Measurements from ENCODE around the gene CERS1.
"Not testable (repeated sequence)": the region's sequence is repeated elsewhere in the genome, so short reads cannot be mapped to it uniquely, and the experiment has no call there.

The CERS1 gene

DNA sequence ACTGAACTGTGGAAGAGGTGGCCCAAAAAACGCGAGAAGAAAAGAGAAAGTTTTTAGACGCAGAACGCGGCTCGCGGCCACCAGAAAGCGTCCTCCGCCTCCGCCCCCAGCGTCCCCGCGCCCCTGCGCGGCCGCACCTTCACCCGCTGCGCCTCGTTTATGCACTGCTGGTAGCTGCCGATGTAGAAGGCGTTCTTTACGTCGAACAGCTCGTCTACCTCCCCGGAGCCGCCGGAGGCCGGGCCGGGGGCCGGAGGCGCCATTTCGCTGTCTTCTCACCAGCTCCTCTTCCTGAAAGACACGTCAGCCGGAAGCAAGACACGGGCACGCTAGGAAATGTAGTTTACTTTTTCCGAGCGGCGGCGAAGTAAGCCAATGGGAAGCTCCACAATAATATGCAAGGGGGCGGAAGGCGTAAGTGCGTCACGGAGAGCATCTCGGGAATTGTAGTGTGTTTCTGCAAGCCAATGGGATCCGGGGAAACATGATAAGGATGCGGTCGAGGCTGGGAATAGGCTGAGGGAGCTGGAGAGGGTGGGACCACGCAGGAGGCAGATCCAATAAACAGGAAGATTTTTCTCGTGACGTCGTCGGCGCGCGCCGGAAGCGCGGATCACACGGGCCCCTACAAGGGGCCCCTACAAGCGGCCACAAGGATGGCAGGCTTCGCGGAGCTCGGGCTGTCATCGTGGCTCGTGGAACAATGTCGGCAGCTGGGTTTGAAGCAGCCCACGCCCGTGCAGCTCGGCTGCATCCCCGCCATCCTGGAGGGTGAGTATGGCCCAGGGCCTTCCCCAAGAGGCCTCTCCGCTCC lies 23.3 kb upstream of the CERS1 start, which contains the start of the genes COPE and DDX49:
TSS of gene COPE (minus strand) at position 302 of the 814 bp plus-strand sequence. CDS start at position 263, 39 bp downstream.
TSS of gene DDX49 (plus strand) at position 630 of the 814 bp plus-strand sequence. CDS start at position 657, 27 bp downstream.
- peak; percentile 99 for DNase-seq (ENCODE audit: low spot score)
- TF ChIP-seq, protein P1, sequence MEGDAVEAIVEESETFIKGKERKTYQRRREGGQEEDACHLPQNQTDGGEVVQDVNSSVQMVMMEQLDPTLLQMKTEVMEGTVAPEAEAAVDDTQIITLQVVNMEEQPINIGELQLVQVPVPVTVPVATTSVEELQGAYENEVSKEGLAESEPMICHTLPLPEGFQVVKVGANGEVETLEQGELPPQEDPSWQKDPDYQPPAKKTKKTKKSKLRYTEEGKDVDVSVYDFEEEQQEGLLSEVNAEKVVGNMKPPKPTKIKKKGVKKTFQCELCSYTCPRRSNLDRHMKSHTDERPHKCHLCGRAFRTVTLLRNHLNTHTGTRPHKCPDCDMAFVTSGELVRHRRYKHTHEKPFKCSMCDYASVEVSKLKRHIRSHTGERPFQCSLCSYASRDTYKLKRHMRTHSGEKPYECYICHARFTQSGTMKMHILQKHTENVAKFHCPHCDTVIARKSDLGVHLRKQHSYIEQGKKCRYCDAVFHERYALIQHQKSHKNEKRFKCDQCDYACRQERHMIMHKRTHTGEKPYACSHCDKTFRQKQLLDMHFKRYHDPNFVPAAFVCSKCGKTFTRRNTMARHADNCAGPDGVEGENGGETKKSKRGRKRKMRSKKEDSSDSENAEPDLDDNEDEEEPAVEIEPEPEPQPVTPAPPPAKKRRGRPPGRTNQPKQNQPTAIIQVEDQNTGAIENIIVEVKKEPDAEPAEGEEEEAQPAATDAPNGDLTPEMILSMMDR (IDR thresholded peaks at IDR 0.05; ENCODE audit: borderline replicate concordance, control extremely low read depth, extremely low read depth, insufficient read depth, missing control alignments): no peak
- in situ Hi-C loops (cut with MboI; ENCODE audit: low sequenced_read_pairs, unreplicated experiment): no loop called here

DNA sequence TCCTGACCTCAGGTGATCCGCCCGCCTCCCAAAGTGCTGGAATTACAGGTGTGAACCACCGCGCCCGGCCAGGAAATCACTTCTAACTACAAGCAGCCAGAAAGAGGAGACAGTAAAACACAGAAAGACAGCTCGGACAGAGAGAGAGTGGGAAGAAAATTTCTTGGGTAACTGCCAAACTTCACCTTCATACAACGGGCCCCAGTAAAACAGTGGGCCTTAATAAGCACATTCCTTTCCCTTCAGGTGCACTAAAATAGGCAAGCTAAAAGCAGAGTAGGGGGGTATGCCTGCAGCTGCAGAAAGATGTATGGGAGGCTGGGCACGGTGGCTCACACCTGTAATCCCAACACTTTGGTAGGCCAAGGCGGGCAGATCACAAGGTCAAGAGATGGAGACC lies 21.6 kb upstream of the CERS1 start:
- DNase-seq (ENCODE audit: low spot score); in situ Hi-C loops (cut with MboI; ENCODE audit: low sequenced_read_pairs, unreplicated experiment): not testable (repeated sequence)

DNA sequence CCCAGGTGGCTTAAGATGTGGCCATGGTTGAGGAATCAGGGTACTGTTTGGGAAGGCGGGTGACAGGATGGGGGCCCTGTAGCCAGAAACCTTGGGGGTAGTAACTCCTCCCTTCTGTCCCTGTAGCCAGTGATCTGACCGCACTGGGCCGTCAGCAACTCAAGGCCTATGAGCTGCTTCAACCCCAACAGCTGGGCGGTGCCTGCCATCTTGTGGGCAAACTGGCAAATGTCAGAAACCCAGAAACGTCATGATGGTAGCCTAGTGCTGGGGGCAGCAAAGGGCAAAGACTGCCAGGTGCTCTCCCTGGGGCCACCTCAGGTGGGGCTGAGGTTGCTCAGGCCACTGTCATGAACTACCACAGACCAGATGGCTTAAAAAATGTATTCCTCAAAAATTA lies 19.7 kb upstream of the CERS1 start:
- no peak for DNase-seq (ENCODE audit: low spot score)
- in situ Hi-C loops (cut with MboI; ENCODE audit: low sequenced_read_pairs, unreplicated experiment): no loop called here
- TF ChIP-seq, protein P1 (IDR thresholded peaks at IDR 0.05; ENCODE audit: borderline replicate concordance, control extremely low read depth, extremely low read depth, insufficient read depth, missing control alignments): peak; percentile 13

DNA sequence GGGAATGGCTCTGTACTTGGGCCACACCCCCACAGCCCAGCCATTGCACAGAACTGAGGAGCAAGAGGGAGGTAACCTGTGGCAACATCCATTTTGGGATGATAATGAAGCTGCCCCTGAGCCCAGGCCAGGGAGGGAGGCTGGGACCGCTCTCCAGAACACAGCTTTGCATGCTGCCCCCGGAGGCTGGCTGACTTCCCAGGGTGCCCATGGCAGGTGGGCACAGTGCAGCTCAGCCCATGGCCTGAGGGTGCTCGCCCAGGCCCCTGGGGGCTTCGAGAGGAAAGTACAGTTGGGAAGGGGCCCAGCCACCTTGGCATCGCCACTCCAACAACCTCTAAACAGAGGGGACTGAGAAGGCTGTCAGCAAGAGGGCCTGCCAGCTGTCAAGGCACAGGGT lies 17.5 kb upstream of the CERS1 start:
- TF ChIP-seq, protein P1 (IDR thresholded peaks at IDR 0.05; ENCODE audit: borderline replicate concordance, control extremely low read depth, extremely low read depth, insufficient read depth, missing control alignments): no peak
- in situ Hi-C loops (cut with MboI; ENCODE audit: low sequenced_read_pairs, unreplicated experiment): no loop called here
- DNase-seq (ENCODE audit: low spot score): no peak

DNA sequence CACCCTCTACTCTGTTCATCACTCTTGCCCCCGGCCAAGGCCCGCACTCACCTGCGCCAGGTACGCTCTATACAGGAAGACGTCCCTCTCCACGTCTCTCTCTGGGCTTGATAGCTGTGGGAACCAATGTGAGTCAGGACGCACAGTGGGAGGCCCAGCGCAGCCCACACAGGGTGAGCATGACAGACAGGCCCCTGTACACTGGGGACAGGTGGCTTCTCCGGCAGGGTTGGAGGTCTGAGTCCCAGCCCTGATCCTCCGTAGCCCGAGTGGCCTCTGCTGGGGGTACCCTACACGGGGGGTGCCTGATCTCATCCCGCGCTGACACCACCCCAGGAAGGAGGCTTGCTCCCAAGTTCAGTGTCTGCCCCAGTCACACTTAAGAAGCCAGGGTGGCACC lies 17.0 kb upstream of the CERS1 start:
- no peak for DNase-seq (ENCODE audit: low spot score)
- in situ Hi-C loops (cut with MboI; ENCODE audit: low sequenced_read_pairs, unreplicated experiment): no loop called here
- TF ChIP-seq, protein P1 (IDR thresholded peaks at IDR 0.05; ENCODE audit: borderline replicate concordance, control extremely low read depth, extremely low read depth, insufficient read depth, missing control alignments): no peak

DNA sequence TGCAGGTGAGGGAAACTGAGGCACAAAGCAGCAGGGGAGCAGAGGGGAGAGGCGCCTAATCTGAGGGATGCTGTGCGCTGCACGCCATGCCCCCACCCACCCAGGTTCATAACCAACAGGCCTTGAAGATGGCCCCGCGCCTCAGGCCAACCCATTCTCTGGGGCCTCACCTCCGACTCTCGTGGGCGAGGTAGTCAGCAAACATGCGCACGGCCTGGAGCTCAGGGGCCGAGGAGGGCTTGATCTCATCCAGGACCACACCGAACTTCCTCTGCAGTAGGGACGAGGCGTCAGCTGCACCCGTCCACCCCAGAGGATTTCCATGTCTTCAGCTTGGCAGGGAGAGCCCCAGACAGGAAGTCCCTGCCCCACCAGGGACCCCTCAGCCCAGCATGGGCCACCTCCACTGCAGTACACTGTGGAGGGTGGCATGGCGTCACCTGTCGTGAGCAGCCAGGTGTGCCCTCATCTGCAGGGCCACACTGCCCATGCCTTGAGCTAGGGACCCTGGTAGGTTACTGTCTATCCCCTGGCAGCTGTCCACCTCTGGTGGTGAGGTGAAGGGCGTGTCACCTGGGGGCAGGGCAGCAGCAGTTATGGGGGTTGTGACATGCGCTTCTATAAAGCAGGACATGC lies 15.0 kb upstream of the CERS1 start:
- no peak for DNase-seq (ENCODE audit: low spot score)
- in situ Hi-C loops (cut with MboI; ENCODE audit: low sequenced_read_pairs, unreplicated experiment): no loop called here
- TF ChIP-seq, protein P1 (IDR thresholded peaks at IDR 0.05; ENCODE audit: borderline replicate concordance, control extremely low read depth, extremely low read depth, insufficient read depth, missing control alignments): no peak

DNA sequence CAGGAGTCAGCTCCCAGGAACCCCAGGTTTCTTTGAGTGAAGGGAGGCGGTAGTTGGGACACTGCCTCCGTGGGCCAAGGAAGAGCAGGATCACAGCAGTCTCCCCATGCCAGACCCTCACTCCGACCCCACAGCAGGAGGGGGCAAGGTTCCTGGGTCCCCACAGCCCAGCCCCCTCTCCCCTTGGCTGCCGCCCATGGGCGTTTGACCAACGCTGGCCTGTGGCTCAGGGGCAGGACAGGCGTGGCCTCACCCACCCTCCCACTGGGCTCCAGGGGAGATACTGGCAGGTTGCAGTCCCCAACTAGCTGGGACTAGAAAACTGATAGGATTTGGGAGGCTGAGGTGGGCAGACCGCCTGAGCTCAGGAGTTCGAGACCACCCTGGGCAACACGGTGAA lies 14.1 kb upstream of the CERS1 start:
- in situ Hi-C loops (cut with MboI; ENCODE audit: low sequenced_read_pairs, unreplicated experiment): no loop called here
- TF ChIP-seq, protein P1 (IDR thresholded peaks at IDR 0.05; ENCODE audit: borderline replicate concordance, control extremely low read depth, extremely low read depth, insufficient read depth, missing control alignments): no peak
- DNase-seq (ENCODE audit: low spot score): no peak
